Fibroblast of lung (primary cell): ENCODE data around the gene CYB561. TPM values are rescaled to one million over a fixed set of nuclear protein-coding genes. Genes with fewer than 3 reads are reported as not detected.

ENCODE experiments used
- DNase-seq, 2 donors: peaks; one replicate each; pipeline versions ENCODE4 v3.0.0 to v3.0.0-alpha.2; 2010; ENCODE audit warnings: low read depth in 2 of 2
- H2AFZ ChIP-seq: 2 replicates; pipeline ENCODE4 v1.5.1; 2012; ENCODE audit warnings: low read length, control low read depth, inconsistent platforms
- H3K27ac ChIP-seq: 2 replicates; pipeline ENCODE4 v1.5.1; 2011; ENCODE audit warnings: low read length, control low read depth; ENCODE audit not compliant: insufficient read depth
- H3K27me3 ChIP-seq: 2 replicates; pipeline ENCODE4 v1.5.1; 2011; ENCODE audit warnings: mild to moderate bottlenecking, low read length; ENCODE audit not compliant: control insufficient read depth, insufficient read depth
- H3K36me3 ChIP-seq: 2 replicates; pipeline ENCODE4 v1.5.1; 2011; ENCODE audit warnings: low read length; ENCODE audit not compliant: control insufficient read depth, insufficient read depth
- H3K4me1 ChIP-seq: 2 replicates; pipeline ENCODE4 v1.5.1; 2011; ENCODE audit warnings: low read length; ENCODE audit not compliant: control insufficient read depth, insufficient read depth; ENCODE audit errors: extremely low read depth
- H3K4me2 ChIP-seq: 2 replicates; pipeline ENCODE4 v1.5.1; 2011; ENCODE audit warnings: low read length, control low read depth; ENCODE audit not compliant: insufficient read depth; ENCODE audit errors: extremely low read depth
- H3K4me3 ChIP-seq, 4 experiments: fragments of 200-600 bp in 1 of 4; sonication (generic) in 1 of 4; replicated peaks in 1 of 4; 2 replicates each; pipeline ENCODE4 v1.5.1; 2011 to 2016; ENCODE audit warnings: low read length in 4 of 4, low read depth in 3 of 4, mild to moderate bottlenecking in 3 of 4, control low read depth in 2 of 4, inconsistent platforms in 1 of 4, mixed read lengths in 1 of 4; ENCODE audit not compliant: insufficient read depth in 1 of 4; ENCODE audit errors: control extremely low read depth in 1 of 4
- H3K79me2 ChIP-seq: 2 replicates; pipeline ENCODE4 v1.5.1; 2012; ENCODE audit warnings: mild to moderate bottlenecking, low read length, inconsistent platforms; ENCODE audit not compliant: control insufficient read depth, insufficient read depth
- H3K9ac ChIP-seq: 2 replicates; pipeline ENCODE4 v1.5.1; 2011; ENCODE audit warnings: mild to moderate bottlenecking, low read length, control low read depth; ENCODE audit not compliant: insufficient read depth
- H3K9me3 ChIP-seq: 2 replicates; pipeline ENCODE4 v1.5.1; 2012; ENCODE audit warnings: low read depth, low read length; ENCODE audit not compliant: control insufficient read depth, insufficient read depth
- H4K20me1 ChIP-seq: 2 replicates; pipeline ENCODE4 v1.5.1; 2011; ENCODE audit warnings: low read length; ENCODE audit not compliant: control insufficient read depth, insufficient read depth; ENCODE audit errors: extremely low read depth
- CTCF ChIP-seq, 2 donors: IDR thresholded peaks in 1 of 2; conservative IDR thresholded peaks in 1 of 2; 1 replicate in 1 of 2; 2 replicates in 1 of 2; pipeline ENCODE4 v1.5.1; 2011 to 2012; ENCODE audit warnings: low read length in 2 of 2, control low read depth in 1 of 2, inconsistent platforms in 1 of 2, low read depth in 1 of 2, mild to moderate bottlenecking in 1 of 2
- EZH2 ChIP-seq: IDR thresholded peaks from 2 replicates; pipeline ENCODE4 v1.5.1; 2012; ENCODE audit warnings: low read length, control low read depth, mild to moderate bottlenecking; ENCODE audit errors: missing control alignments
- polyA plus RNA-seq, 2 donors: library from polyadenylated mRNA; depleted of rRNA in 1 of 2; stranded (reverse) in 1 of 2; unstranded in 1 of 2; fragments of >200 nt; gene quantifications; 2 replicates each; pipeline ENCODE4 v1.2.1, GENCODE V29; 2011 to 2012; ENCODE audit warnings: missing spikeins in 1 of 2
- total RNA-seq: library from RNA; depleted of rRNA; stranded (reverse); fragments of >200 nt; gene quantifications from 2 replicates; pipeline ENCODE4 v1.2.1, GENCODE V29; 2014

CYB561 gene
- total and polyA plus RNA-seq, 2 donors (not counting 1 experiment from before 2014, with no cell fraction given), result 7.8 to 13.7 TPM

- Histone ChIP-seq H3K9me3 (no peaks in the 10 kb centered on the region), H3K9ac (no peak overlapping the region), H3K4me3 (peak overlapping the region; percentile 4 to 51 (median 22)), H3K79me2 (no peaks in the 10 kb centered on the region), H3K27me3 (peaks cover 7% of the 10 kb centered on the region), H3K4me2 (peak overlapping the region; percentile 68), H3K27ac (no peak overlapping the region), H2AFZ (peak overlapping the region; percentile 38), H3K36me3 (no peaks in the 10 kb centered on the region), H3K4me1 (peaks cover 7% of the 10 kb centered on the region), H4K20me1 (no peaks in the 10 kb centered on the region)
- no peak for TF ChIP-seq EZH2
- TF ChIP-seq CTCF (conservative IDR thresholded peaks at IDR 0.05 in 1 of 2, IDR thresholded peaks at IDR 0.05 in 1 of 2; ENCODE audit: low read depth in 1 of 2, low read length in 2 of 2), result no peak
- no peak for DNase-seq
Observed at GRCh38 chr17:63477480-63478440, 31.7 kb upstream of the CYB561 start.

- TF ChIP-seq CTCF (conservative IDR thresholded peaks at IDR 0.05 in 1 of 2, IDR thresholded peaks at IDR 0.05 in 1 of 2; ENCODE audit: low read depth in 1 of 2, low read length in 2 of 2), result no peak
- TF ChIP-seq EZH2, result peak; percentile 70
- Histone ChIP-seq H3K27me3 (peaks cover 7% of the 10 kb centered on the region), H3K4me1 (peaks cover 7% of the 10 kb centered on the region), H3K4me3 (peak within 1 kb of the TSS; percentile 18 to 51 (median 22)), H3K9ac (no peak within 1 kb of the TSS), H3K79me2 (no peaks in the 10 kb centered on the region), H3K4me2 (peak within 1 kb of the TSS; percentile 75), H3K27ac (no peak within 1 kb of the TSS), H3K9me3 (no peaks in the 10 kb centered on the region), H2AFZ (peak within 1 kb of the TSS; percentile 38), H3K36me3 (no peaks in the 10 kb centered on the region), H4K20me1 (no peaks in the 10 kb centered on the region)
- peak in 1 of 2 donors; percentile 32 for DNase-seq
Observed at GRCh38 chr17:63476854-63477479, 30.9 kb upstream of the CYB561 start, which contains the start of gene ACE. Gene ACE (plus strand): TSS chr17:63477061. CDS start chr17:63477095, 34 bp downstream.

GRCh38 chr17:63476459-63476853 lies 30.4 kb upstream of the CYB561 start:
- no peak overlapping the region for H3K4me2 ChIP-seq
- H3K9ac ChIP-seq, result no peak overlapping the region
- peak in 1 of 2 donors; percentile 22 for DNase-seq

More at GRCh38 chr17:63476459-63476853, 30.4 kb upstream of the CYB561 start:
- H3K27ac ChIP-seq, result no peak overlapping the region
- H3K79me2 ChIP-seq, result no peaks in the 10 kb centered on the region
- H2AFZ ChIP-seq, result no peak overlapping the region
- peak; percentile 43 for TF ChIP-seq EZH2
- no peak for TF ChIP-seq CTCF (conservative IDR thresholded peaks at IDR 0.05 in 1 of 2, IDR thresholded peaks at IDR 0.05 in 1 of 2; ENCODE audit: low read depth in 1 of 2, low read length in 2 of 2)
- no peaks in the 10 kb centered on the region for H3K36me3 ChIP-seq
- H3K27me3 ChIP-seq, result peaks cover 7% of the 10 kb centered on the region
- peaks cover 7% of the 10 kb centered on the region for H3K4me1 ChIP-seq
- H3K4me3 ChIP-seq, result peak overlapping the region in 2 of 4 experiments; percentile 23 to 51
- no peaks in the 10 kb centered on the region for H4K20me1 ChIP-seq
- no peaks in the 10 kb centered on the region for H3K9me3 ChIP-seq
